ENCODE measurements around the gene ZNF3.

The ZNF3 gene

DNA sequence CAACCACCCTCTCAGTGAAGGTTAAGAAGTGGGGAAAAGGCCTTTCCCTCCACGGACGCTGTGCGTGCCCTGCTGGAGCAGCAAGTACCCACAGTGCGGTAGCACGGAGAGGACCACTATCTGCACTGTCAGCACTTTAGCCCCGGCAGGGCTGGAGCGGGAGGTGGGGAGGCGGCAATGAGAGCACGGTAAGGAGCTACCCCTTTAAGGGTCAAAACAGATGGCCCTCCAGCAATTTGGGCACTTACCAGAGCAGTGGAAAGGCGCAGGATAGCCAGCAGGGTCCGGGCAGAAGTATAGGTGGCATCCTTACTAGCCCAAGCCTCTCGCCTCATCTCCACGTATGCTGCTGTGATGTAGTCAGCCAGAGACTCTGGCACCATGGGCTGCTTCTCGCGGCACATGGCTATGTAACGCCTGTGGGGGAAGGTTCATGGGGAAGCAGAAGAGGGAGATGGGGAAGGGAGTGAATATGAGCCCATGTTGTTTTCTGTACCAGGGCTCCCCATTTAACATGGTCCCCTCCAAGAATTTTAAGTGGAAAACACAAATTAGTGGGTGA, 12.5 kb upstream of the ZNF3 start:
- Histone ChIP-seq H3K4me2 (no peak overlapping the region), H3K4me3 (no peak overlapping the region), H3K27me3 (no peaks in the 10 kb centered on the region), H3K4me1 (peaks cover 30 to 59% (median 39%) of the 10 kb centered on the region in 10 experiments; a peak in 19 of 20 replicates), H3K9me3 (replicated peaks in 1 of 11) (no peaks in the 10 kb centered on the region), H3K36me3 (peaks cover 85 to 92% (median 90%) of the 10 kb centered on the region in 11 experiments), H4K20me1 (peaks cover 0 to 83% (median 77%) of the 10 kb centered on the region in 11 experiments; a peak in 19 of 22 replicates), H3K9ac (peak overlapping the region in 6 of 11 experiments; percentile 8 to 40 (median 21); a peak in 5 of 22 replicates), H3K27ac (no peak overlapping the region; a peak in 1 of 22 replicates)
- no peak for TF ChIP-seq Cebpa-rat (IDR thresholded peaks at IDR 0.05)

- H3K27ac ChIP-seq: no peak overlapping the region; a peak in 1 of 22 replicates
- H4K20me1 ChIP-seq: peaks cover 0 to 78% (median 72%) of the 10 kb centered on the region in 11 experiments; a peak in 19 of 22 replicates
- H3K9ac ChIP-seq: peak overlapping the region in 4 of 11 experiments; percentile 23 to 40 (median 28); a peak in 6 of 22 replicates
- H3K4me1 ChIP-seq: peaks cover 26 to 55% (median 36%) of the 10 kb centered on the region in 10 experiments
- no peaks in the 10 kb centered on the region for H3K27me3 ChIP-seq
- H3K36me3 ChIP-seq: peaks cover 80 to 87% (median 85%) of the 10 kb centered on the region in 11 experiments
- H3K9me3 ChIP-seq (replicated peaks in 1 of 11): no peaks in the 10 kb centered on the region
- H3K4me2 ChIP-seq: no peak overlapping the region
- no peak for TF ChIP-seq Cebpa-rat (IDR thresholded peaks at IDR 0.05)
- H3K4me3 ChIP-seq: no peak overlapping the region
These were observed 12.0 kb upstream of the ZNF3 start for GRCh38 chr7:100093498-100093897.

- TF ChIP-seq Cebpa-rat (IDR thresholded peaks at IDR 0.05): no peak
- H3K9ac ChIP-seq: peak overlapping the region in 5 of 11 experiments; percentile 13 to 42 (median 27); a peak in 4 of 22 replicates
- no peaks in the 10 kb centered on the region for H3K9me3 ChIP-seq (replicated peaks in 1 of 11)
- no peak overlapping the region for H3K4me3 ChIP-seq
- no peak overlapping the region for H3K4me2 ChIP-seq
- peaks cover 0 to 74% (median 68%) of the 10 kb centered on the region in 11 experiments; a peak in 19 of 22 replicates for H4K20me1 ChIP-seq
- H3K27me3 ChIP-seq: no peaks in the 10 kb centered on the region
- peaks cover 76 to 82% (median 80%) of the 10 kb centered on the region in 11 experiments for H3K36me3 ChIP-seq
- peaks cover 26 to 55% (median 36%) of the 10 kb centered on the region in 10 experiments for H3K4me1 ChIP-seq
- no peak overlapping the region; a peak in 1 of 22 replicates for H3K27ac ChIP-seq
These were observed 11.5 kb upstream of the ZNF3 start for GRCh38 chr7:100093054-100093453.

GRCh38 chr7:100091411-100092181, 10.1 kb upstream of the ZNF3 start:
- TF ChIP-seq Cebpa-rat (IDR thresholded peaks at IDR 0.05): no peak
- Histone ChIP-seq H3K9me3 (replicated peaks in 1 of 11) (no peaks in the 10 kb centered on the region), H3K4me2 (0 out of 22 replicates have a peak overlapping the region, but pooled peaks of 2 of the 11 experiments have one; percentile 86 to 94), H3K27me3 (no peaks in the 10 kb centered on the region), H3K4me1 (peaks cover 24 to 55% (median 29%) of the 10 kb centered on the region in 10 experiments), H3K4me3 (no peak overlapping the region), H3K27ac (no peak overlapping the region), H4K20me1 (peaks cover 0 to 59% (median 53%) of the 10 kb centered on the region in 11 experiments; a peak in 19 of 22 replicates), H3K9ac (peak overlapping the region in 1 of 11 experiments; percentile 91; a peak in 2 of 22 replicates), H3K36me3 (peaks cover 61 to 68% (median 66%) of the 10 kb centered on the region in 11 experiments)

DNA sequence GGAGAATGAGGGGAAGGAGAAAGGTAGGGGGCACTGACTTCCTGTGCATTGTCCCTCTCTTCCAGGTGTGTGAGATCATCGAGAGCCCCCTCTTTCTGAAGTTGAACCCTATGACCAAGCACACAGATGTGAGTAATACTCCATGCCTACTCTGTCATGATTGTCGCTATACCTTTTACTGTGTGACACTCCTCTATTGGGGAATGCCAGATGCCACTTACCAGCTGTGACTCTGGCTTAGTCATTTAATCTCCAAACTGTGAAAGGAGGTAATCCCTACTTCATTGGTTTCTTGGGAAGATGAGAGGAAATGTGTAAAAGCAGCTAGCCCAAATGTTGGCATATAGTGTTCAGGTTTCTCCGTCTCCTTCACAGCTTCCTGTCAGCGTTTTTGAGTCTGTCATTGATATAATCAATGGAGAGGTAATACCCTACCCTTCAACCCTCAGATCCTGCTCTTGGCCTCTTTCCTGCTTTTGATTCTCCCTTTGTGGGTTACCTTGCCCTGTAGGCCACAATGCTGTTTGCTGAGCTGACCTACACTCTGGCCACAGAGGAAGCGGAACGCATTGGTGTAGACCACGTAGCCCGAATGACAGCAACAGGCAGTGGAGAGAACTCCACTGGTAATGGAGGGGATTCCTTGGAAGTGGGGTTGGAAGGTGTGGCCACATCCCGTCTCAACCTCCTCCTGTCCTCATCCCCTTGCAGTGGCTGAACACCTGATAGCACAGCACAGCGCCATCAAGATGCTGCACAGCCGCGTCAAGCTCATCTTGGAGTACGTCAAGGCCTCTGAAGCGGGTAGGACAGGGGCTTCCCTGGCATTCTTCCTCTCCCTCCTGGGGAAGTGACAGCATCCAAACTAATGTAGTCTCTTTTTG, 9.2 kb upstream of the ZNF3 start:
- no peaks in the 10 kb centered on the region for H3K27me3 ChIP-seq
- TF ChIP-seq Cebpa-rat (IDR thresholded peaks at IDR 0.05): no peak
- peaks cover 53 to 59% (median 58%) of the 10 kb centered on the region in 11 experiments for H3K36me3 ChIP-seq
- peak overlapping the region in 4 of 11 experiments; percentile 24 to 97 (median 61); a peak in 6 of 22 replicates for H3K9ac ChIP-seq
- peak overlapping the region; percentile 86 to 97 (median 94); a peak in 20 of 22 replicates for H3K4me2 ChIP-seq
- H3K27ac ChIP-seq: no peak overlapping the region
- peaks cover 0 to 51% (median 45%) of the 10 kb centered on the region in 11 experiments; a peak in 19 of 22 replicates for H4K20me1 ChIP-seq
- H3K4me1 ChIP-seq: peaks cover 24 to 51% (median 35%) of the 10 kb centered on the region in 10 experiments
- H3K4me3 ChIP-seq: 0 out of 20 replicates have a peak overlapping the region, but pooled peaks of 1 of the 10 experiments have one; percentile 82
- H3K9me3 ChIP-seq (replicated peaks in 1 of 11): no peaks in the 10 kb centered on the region

GRCh38 chr7:100089458-100090196, 8.1 kb upstream of the ZNF3 start:
- Histone ChIP-seq H4K20me1 (peaks cover 0 to 39% (median 33%) of the 10 kb centered on the region in 11 experiments; a peak in 19 of 22 replicates), H3K9me3 (replicated peaks in 1 of 11) (no peaks in the 10 kb centered on the region), H3K4me3 (peak overlapping the region; percentile 68 to 96 (median 88)), H3K4me1 (peaks cover 24 to 51% (median 37%) of the 10 kb centered on the region in 10 experiments), H3K36me3 (peaks cover 41 to 48% (median 46%) of the 10 kb centered on the region in 11 experiments), H3K4me2 (peak overlapping the region; percentile 86 to 97 (median 94)), H3K27ac (peak overlapping the region; percentile 59 to 93 (median 87)), H3K9ac (peak overlapping the region; percentile 83 to 97 (median 91)), H3K27me3 (no peaks in the 10 kb centered on the region)
- no peak for TF ChIP-seq Cebpa-rat (IDR thresholded peaks at IDR 0.05)

- Histone ChIP-seq H3K9me3 (replicated peaks in 1 of 11) (no peaks in the 10 kb centered on the region), H3K27me3 (0 out of 22 replicates have a peak, but pooled peaks cover 0 to 2% (median 0%) of the 10 kb centered on the region in 11 experiments), H3K4me1 (peaks cover 24 to 47% (median 37%) of the 10 kb centered on the region in 10 experiments), H3K4me3 (peak within 1 kb of the TSS; percentile 68 to 96 (median 88)), H3K36me3 (peaks cover 33 to 40% (median 38%) of the 10 kb centered on the region in 11 experiments), H4K20me1 (peaks cover 0 to 32% (median 25%) of the 10 kb centered on the region in 11 experiments; a peak in 19 of 22 replicates), H3K9ac (peak within 1 kb of the TSS; percentile 83 to 97 (median 91)), H3K27ac (peak within 1 kb of the TSS; percentile 59 to 93 (median 87)), H3K4me2 (peak within 1 kb of the TSS; percentile 86 to 97 (median 94))
- no peak for TF ChIP-seq Cebpa-rat (IDR thresholded peaks at IDR 0.05)
These were observed 7.3 kb upstream of the ZNF3 start, which contains the start of gene COPS6 for GRCh38 chr7:100088621-100089457. Gene COPS6 (plus strand): TSS chr7:100088969. CDS start chr7:100088991, 22 bp downstream.
